Stimulated activated CD4-positive, alpha-beta T cell treated with anti-CD3 and anti-CD28 coated beads, Interleukin-12 subunit alpha, Interleukin-12 subunit beta, amount 100 ng/mL, for 4 hours (primary cell): ENCODE data around the gene JAML.

Experiments used
- DNase-seq: peaks from one replicate; pipeline ENCODE4 v3.0.0-alpha.2; 2020

Gene JAML, protein sequence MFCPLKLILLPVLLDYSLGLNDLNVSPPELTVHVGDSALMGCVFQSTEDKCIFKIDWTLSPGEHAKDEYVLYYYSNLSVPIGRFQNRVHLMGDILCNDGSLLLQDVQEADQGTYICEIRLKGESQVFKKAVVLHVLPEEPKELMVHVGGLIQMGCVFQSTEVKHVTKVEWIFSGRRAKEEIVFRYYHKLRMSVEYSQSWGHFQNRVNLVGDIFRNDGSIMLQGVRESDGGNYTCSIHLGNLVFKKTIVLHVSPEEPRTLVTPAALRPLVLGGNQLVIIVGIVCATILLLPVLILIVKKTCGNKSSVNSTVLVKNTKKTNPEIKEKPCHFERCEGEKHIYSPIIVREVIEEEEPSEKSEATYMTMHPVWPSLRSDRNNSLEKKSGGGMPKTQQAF

GRCh38 chr11:118224511-118225188 is at the start of gene JAML:
JAML (minus strand) TSS chr11:118225011; CDS start chr11:118214866, 10,145 bp downstream.
- peak; percentile 43 for DNase-seq

GRCh38 chr11:118274186-118274585 is 49.4 kb upstream of the JAML start:
- DNase-seq = no peak

DNA sequence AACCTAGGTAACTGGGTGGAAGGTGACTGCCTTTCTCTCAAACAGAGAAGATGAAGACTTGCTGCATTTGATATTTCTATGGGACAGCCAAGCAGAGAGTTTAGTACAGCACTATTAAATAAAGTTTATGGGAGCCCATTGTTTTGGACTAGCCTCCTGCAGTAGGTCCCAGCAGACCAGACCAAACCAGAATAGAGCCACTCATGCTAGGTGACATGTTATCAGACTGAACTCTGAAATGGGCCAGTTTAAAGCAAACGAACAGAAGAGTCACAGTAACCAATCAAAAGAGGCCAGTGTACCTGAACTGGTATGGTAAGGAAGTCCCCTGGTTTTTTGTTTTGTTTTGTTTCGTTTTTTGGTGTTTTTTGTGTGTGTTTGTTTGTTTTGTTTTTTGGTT is 47.2 kb upstream of the JAML start:
- no peak for DNase-seq

GRCh38 chr11:118267486-118267885 is 42.7 kb upstream of the JAML start:
- no peak for DNase-seq

DNA sequence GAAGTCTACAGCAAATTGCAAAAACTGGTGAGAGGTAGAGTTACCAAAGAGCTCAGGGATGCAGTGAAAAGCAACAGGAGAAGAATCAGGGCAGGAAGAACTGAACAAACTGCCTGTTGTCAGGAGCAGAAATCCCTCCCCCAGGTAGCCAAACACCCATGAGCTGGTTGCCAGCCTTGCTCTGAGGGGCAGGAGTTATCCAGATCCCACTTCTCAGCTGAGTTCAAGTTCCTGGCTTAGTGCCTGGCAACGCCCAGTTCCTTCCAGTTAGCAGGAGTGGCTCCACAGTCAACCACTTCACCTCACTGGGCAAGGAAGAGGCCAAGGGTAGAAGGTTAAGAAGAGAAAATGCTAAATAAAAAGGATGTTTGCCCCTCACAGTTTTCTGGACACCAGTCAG is 41.1 kb upstream of the JAML start:
- no peak for DNase-seq

DNA sequence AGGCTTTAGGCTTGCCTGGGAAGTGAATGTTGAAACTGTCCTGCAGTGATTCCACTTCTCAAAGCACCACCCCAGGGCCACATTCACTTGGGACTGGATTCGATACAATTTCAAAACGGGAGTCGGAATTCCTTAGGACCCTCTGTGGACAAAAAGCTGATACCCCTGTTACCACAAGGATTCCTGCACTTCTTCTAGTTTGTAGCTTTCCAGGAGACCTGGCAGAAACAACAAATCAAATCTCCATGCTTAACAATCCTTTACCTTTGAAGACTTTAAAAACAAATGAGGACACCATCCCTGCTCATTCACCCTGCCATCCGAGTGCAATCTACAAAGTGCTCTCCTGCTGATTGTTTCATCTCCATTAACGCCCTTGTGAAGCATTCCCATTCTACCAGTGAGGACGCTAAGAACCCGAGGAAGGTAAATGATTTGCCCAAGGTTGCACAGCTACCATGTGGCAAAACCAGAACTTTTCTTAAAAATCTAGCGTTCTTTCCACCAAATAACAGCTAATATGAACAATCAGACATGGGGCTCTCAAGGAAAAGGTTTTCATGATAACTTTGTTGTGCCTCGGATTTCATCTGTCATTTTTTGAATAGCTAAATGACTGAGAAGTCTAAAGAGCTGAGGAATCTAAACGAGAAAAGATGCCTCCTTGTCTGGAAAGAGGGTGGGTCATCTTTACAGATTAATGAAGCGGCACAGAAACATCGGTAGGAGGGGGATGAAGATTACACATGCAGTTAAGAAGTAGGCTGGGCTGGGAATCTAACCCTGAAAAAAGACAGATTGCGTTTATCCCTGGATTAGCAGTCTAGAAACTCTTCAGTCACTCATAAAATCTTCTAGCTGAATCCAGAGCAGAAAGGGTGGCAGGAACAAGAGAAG is 40.0 kb upstream of the JAML start:
- DNase-seq = no peak

DNA sequence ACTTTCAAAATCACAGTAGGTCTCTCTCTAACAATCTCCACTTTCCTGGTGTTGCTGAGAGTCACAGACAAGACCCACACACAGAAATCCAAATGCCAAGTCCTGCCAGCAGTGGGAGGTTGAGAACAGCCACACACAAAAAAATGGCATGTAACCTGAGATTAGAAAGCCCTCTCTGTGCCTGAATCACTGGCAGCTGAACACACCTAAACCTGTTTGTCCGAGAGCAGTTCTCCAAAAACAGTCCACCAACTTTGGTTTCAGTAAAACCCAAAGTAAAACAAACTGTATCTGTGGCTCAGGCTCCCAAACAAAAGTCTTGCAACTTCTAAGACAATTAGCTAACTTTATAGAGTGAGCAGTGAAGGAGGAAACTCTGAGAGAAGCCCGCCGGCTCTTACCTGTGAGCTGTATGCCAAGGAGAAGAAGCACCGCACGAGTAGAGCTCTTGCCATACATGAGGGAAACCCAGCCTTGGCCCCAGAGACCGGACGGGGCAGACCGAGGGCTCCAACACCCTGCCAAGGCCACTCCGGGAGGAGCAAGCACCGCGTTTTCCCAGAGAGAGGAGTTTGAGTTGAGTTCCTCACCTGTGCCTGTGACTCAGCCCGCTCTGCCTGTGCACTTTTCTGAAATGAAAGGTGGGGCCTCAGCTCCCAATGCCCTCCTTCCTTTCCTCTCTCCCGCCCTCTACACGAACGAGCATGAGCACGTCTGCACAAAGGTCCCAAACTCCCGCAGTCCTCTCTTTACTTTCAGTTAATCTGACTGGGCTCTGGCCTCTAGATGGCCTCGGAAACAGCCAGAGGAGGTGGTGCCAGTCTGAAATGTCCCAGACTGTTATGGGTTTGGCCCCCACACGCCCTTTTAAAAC is 39.1 kb upstream of the JAML start, which contains the start of gene MPZL2:
MPZL2 (minus strand) TSS at position 603 of the 874 bp plus-strand sequence; CDS start at position 459, 144 bp downstream.
- DNase-seq = peak; percentile 15

DNA sequence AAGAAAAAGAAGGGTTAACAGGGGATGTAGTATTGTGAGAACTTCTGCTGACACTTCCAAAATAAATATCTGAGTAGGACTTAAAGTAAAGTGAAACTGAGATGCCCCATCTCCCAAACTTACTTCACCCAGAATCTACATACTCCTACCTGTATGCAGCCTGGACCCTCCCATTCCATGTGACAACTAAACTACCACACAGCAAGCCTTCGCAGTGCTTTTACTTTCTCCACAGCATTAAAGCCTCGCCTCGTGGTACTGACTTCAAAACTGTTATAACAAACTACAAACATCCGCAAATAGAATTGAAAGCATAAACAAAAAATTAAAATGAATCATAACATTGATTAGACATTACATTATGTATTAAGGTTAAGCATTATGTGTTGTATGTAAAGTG is 38.3 kb upstream of the JAML start:
- no peak for DNase-seq

DNA sequence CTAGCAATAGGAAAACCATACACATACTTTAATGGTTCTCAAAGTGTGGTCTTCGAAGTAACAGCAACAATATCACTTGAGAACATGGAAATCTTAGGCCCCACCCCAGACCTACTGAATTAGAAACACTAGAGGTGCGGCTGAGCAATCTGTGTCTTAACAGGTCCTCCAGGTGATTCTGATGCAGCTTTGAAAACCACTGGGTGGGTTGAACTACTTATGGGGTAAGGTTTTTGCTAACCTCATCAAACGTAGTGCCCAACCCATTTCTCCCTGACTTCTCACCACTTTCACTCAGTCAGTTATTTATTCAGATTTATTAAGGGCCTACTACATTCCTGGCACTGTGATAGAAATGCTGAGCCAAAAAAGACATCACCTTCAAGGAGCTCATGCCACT is 35.5 kb upstream of the JAML start:
- no peak for DNase-seq

- no peak for DNase-seq
Observed at GRCh38 chr11:118259138-118259537, 34.3 kb upstream of the JAML start.

- DNase-seq = no peak
Observed at GRCh38 chr11:118258410-118258809, 33.6 kb upstream of the JAML start.

DNA sequence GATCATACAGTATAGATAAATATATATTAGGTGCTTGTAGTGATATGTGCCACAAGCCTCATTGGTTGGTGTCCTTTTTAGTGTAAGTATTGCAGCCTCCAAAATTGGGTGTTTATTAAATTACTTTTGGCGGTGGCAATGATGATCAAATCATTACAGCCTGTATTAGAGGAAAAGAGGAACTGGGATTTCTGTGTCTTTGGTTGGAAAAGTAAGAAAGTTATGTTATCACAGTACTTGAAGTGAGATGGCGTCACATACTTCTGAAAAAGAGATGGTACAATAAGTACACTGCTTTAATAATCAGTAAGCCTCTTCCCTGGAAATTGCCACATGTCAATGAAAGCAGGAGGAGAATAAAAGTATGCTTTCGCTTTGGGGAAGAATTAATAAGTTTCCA is 27.9 kb upstream of the JAML start:
- no peak for DNase-seq

- peak; percentile 62 for DNase-seq
Observed at GRCh38 chr11:118251858-118252652, 27.2 kb upstream of the JAML start, which contains the start of gene MPZL3. MPZL3 (minus strand) TSS chr11:118252365; CDS start chr11:118252294, 71 bp downstream.

DNA sequence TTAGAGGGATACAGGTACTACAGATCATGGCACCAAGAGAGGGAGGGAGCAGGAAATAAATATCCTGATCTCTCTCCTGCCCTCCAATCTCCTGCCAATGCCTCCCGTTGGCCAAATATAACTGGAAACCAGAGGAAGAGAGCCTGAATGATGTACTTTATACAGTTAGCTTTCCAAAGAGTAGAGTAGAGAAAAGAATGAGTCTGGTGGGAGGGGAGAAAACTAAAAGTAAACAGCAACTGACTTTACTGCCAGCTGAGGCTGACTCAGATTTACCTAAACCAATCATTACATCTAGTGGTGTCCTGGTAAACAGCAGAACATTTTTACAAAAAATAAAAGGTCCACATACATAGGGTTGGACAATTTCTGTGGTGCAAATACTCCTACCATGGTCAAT is 22.2 kb upstream of the JAML start:
- no peak for DNase-seq

DNA sequence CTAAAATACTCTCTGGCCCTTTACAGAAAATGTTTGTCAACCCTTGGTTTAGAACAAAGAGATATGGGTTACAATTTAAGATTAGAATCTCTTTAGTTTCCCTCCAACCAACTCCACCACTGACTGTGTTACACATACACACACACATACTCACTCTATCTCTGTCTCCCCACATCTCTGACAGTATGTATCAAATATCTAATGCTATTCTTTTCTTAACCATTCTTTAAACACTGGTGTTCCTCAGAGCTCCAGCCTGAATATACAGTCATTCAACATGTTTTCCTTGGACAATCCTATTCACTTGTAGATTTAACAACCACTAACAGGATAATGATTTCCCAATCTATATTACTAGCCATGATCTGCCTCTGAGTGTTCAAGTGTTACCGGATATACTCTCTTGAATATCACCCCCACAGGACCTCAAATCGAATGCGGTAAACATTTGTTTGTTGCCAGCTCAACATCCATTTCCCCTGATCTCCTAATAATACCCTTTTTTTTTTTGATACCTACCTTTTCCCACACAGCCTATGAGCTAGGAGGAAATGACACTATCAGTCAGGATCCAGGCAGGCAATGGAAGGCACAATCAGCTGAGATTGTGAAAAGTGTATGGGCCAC is 21.2 kb upstream of the JAML start:
- no peak for DNase-seq

DNA sequence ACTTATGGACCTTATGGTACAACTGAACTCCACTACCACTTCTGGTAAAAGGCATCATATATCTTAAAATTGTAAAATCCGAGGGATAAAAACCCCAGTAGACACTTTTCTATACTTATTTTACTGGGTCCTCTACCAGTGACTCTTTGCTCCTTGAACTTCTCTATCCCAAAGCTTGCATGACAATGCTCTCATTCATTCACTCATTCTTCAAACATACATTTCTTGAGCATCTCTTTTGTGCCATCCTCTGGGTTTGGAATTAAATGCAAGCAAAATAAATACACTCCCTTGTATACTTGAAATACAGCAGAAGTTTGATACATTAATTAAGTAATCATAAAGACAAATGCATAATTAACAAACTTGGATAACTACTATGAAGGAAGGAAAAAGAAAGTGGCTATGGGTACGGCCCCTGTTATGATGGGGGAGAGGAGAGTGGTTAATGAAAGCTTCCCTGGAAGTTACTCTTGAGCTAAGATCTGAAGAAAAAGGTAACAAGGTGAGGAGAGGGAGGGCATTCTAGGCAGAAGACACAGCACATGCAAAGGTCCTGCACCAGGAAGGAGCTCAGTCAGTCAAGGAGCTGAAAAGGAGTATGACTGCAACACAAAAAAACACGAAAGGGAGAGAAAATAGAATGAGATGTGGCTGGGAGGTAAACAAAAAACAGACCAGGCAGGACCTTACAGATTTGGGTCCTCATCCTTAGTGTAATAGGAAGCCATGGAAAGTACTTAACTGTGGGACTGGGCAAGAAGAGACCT is 19.4 kb upstream of the JAML start:
- no peak for DNase-seq

- no peak for DNase-seq
Observed at GRCh38 chr11:118243161-118243560, 18.4 kb upstream of the JAML start.

- DNase-seq = no peak
Observed at GRCh38 chr11:118241764-118242098, 16.9 kb upstream of the JAML start.

- no peak for DNase-seq
Observed at GRCh38 chr11:118240999-118241763, 16.4 kb upstream of the JAML start.
